GM12891 (cell line): ENCODE results near the gene CSNK2A1.
A peak's percentile ranks its signal among the peaks of the same experiment; 100 is the strongest.

Source experiments
- DNase-seq: peaks from one replicate; pipeline ENCODE4 v3.0.0; 2011; ENCODE audit warnings: low spot score; ENCODE audit not compliant: insufficient read length
- FAIRE-seq: peaks from 2 replicates; lab custom pipeline; 2011; peaks lifted over from hg19 to GRCh38; lab: Jason Lieb, UNC
- PAX5 ChIP-seq: IDR thresholded peaks from 2 replicates; pipeline ENCODE4 v1.6.1; 2011; ENCODE audit warnings: low read length, moderate library complexity, mild to moderate bottlenecking; ENCODE audit not compliant: insufficient read depth, severe bottlenecking
- POLR2A ChIP-seq: IDR thresholded peaks from 2 replicates; pipeline ENCODE4 v1.6.1; 2011; ENCODE audit warnings: low read depth, low read length, control low read depth
- POLR2AphosphoS5 ChIP-seq: IDR thresholded peaks from 2 replicates; pipeline ENCODE4 v1.6.1; 2011; ENCODE audit warnings: low read depth, low read length, control low read depth
- POU2F2 ChIP-seq: IDR thresholded peaks from 2 replicates; pipeline ENCODE4 v1.6.1; 2011; ENCODE audit warnings: low read depth, mild to moderate bottlenecking, control low read depth, low read length, moderate library complexity
- SPI1 ChIP-seq: IDR thresholded peaks from 2 replicates; pipeline ENCODE4 v1.6.1; 2011; ENCODE audit warnings: low read depth, low read length, control low read depth
- TAF1 ChIP-seq: IDR thresholded peaks from 2 replicates; pipeline ENCODE4 v1.6.1; 2011; ENCODE audit warnings: low read depth, low read length, control low read depth

The CSNK2A1 gene

GRCh38 chr20:537983-538382, 5.6 kb downstream of the CSNK2A1 start:
- DNase-seq (no peak), FAIRE-seq (no peak)
- TF ChIP-seq POLR2A: no peak
- no peak for TF ChIP-seq POU2F2
- TF ChIP-seq SPI1: no peak
- no peak for TF ChIP-seq PAX5
- no peak for TF ChIP-seq TAF1
- no peak for TF ChIP-seq POLR2AphosphoS5

GRCh38 chr20:536426-537010, 7.1 kb downstream of the CSNK2A1 start:
- DNase-seq: no peak
- FAIRE-seq: peak; percentile 35
- TF ChIP-seq POU2F2: no peak
- no peak for TF ChIP-seq SPI1
- TF ChIP-seq TAF1: no peak
- no peak for TF ChIP-seq POLR2A
- no peak for TF ChIP-seq POLR2AphosphoS5
- TF ChIP-seq PAX5: no peak

GRCh38 chr20:535958-536357, 7.6 kb downstream of the CSNK2A1 start:
- TF ChIP-seq SPI1: no peak
- TF ChIP-seq POLR2AphosphoS5: no peak
- FAIRE-seq (no peak), DNase-seq (no peak)

GRCh38 chr20:533526-533925, 10.1 kb downstream of the CSNK2A1 start:
- DNase-seq (no peak), FAIRE-seq (no peak)
- no peak for TF ChIP-seq PAX5

GRCh38 chr20:532530-532929, 11.1 kb downstream of the CSNK2A1 start:
- TF ChIP-seq POLR2AphosphoS5 (no peak), POU2F2 (no peak), TAF1 (no peak), SPI1 (no peak), POLR2A (no peak), PAX5 (no peak)
- FAIRE-seq: no peak
- DNase-seq: no peak

GRCh38 chr20:531608-532007, 12.0 kb downstream of the CSNK2A1 start:
- DNase-seq (no peak), FAIRE-seq (no peak)
- no peak for TF ChIP-seq POLR2A
- TF ChIP-seq POU2F2: no peak
- no peak for TF ChIP-seq POLR2AphosphoS5
- TF ChIP-seq PAX5: no peak
- TF ChIP-seq SPI1: no peak
- no peak for TF ChIP-seq TAF1

- DNase-seq (no peak), FAIRE-seq (no peak)
- TF ChIP-seq POLR2A (no peak), TAF1 (no peak), PAX5 (no peak), POU2F2 (no peak), POLR2AphosphoS5 (no peak), SPI1 (no peak)
Observed at GRCh38 chr20:530321-530720, 13.3 kb downstream of the CSNK2A1 start.

GRCh38 chr20:528923-529604, 14.5 kb downstream of the CSNK2A1 start:
- DNase-seq: no peak
- FAIRE-seq: no peak
- TF ChIP-seq POLR2A: no peak

GRCh38 chr20:527571-527886, 16.1 kb downstream of the CSNK2A1 start:
- DNase-seq (no peak), FAIRE-seq (no peak)
- TF ChIP-seq PAX5: no peak
- no peak for TF ChIP-seq SPI1
- TF ChIP-seq POLR2A: no peak
- TF ChIP-seq POLR2AphosphoS5: 0 out of 2 replicates have a peak, but pooled peaks have one; percentile 16
- TF ChIP-seq POU2F2: no peak
- TF ChIP-seq TAF1: no peak

- TF ChIP-seq PAX5: no peak
- TF ChIP-seq SPI1: no peak
- no peak for TF ChIP-seq POLR2A
- no peak for TF ChIP-seq TAF1
- TF ChIP-seq POLR2AphosphoS5: no peak
- TF ChIP-seq POU2F2: no peak
- no peak for DNase-seq
- FAIRE-seq: no peak
Observed at GRCh38 chr20:521860-522259, 21.7 kb downstream of the CSNK2A1 start.
